Ishikawa (cell line): ENCODE measurements around the gene GRIK4.

Experiments used
- CEBPB ChIP-seq: IDR thresholded peaks from 2 replicates; pipeline ENCODE4 v1.6.1; 2012
- CREB1 ChIP-seq: IDR thresholded peaks from 2 replicates; pipeline ENCODE4 v1.6.1; 2012; ENCODE audit warnings: low read depth
- EP300 ChIP-seq: IDR thresholded peaks from 2 replicates; pipeline ENCODE4 v1.6.1; 2012; ENCODE audit warnings: borderline replicate concordance
- FOXM1 ChIP-seq: IDR thresholded peaks from 2 replicates; pipeline ENCODE4 v1.6.1; 2012; ENCODE audit warnings: low read depth, borderline replicate concordance
- NFIC ChIP-seq: IDR thresholded peaks from 2 replicates; pipeline ENCODE4 v1.6.1; 2012
- TEAD4 ChIP-seq: IDR thresholded peaks from 2 replicates; pipeline ENCODE4 v1.6.1; 2012
- YY1 ChIP-seq: IDR thresholded peaks from 2 replicates; pipeline ENCODE4 v1.6.1; 2012; ENCODE audit warnings: low read depth
- TF ChIP-seq, protein P1 (sequence below): IDR thresholded peaks from 2 replicates; pipeline ENCODE4 v1.6.1; 2012

GRCh38 chr11:120606211-120607010 is 94.9 kb downstream of the GRIK4 start:
- TF ChIP-seq EP300 = no peak
- TF ChIP-seq, protein P1, sequence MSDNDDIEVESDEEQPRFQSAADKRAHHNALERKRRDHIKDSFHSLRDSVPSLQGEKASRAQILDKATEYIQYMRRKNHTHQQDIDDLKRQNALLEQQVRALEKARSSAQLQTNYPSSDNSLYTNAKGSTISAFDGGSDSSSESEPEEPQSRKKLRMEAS = no peak
- no peak for TF ChIP-seq NFIC
- no peak for TF ChIP-seq YY1
- TF ChIP-seq CREB1 = no peak
- no peak for TF ChIP-seq TEAD4
- no peak for TF ChIP-seq FOXM1
- TF ChIP-seq CEBPB = no peak
